DOHH2 (cell line): ENCODE results near the gene COL1A2.

Experiments
- EZH2phosphoT487 ChIP-seq: fragments of 200-600 bp; sonication (generic); IDR thresholded peaks from 2 replicates; pipeline ENCODE4 v1.6.1; 2017; ENCODE audit warnings: borderline replicate concordance, mild to moderate bottlenecking, antibody characterized with exemption, low read length, moderate library complexity, mixed read lengths
- TF ChIP-seq, protein P1 (sequence below): fragments of 200-600 bp; sonication (generic); IDR thresholded peaks from one replicate; pipeline ENCODE4 v1.5.1; 2014; ENCODE audit warnings: antibody characterized with exemption, mild to moderate bottlenecking, low read depth, low read length; ENCODE audit not compliant: poor library complexity, severe bottlenecking

GRCh38 chr7:94351703-94352102 is 43.0 kb upstream of the COL1A2 start:
- TF ChIP-seq, protein P1, sequence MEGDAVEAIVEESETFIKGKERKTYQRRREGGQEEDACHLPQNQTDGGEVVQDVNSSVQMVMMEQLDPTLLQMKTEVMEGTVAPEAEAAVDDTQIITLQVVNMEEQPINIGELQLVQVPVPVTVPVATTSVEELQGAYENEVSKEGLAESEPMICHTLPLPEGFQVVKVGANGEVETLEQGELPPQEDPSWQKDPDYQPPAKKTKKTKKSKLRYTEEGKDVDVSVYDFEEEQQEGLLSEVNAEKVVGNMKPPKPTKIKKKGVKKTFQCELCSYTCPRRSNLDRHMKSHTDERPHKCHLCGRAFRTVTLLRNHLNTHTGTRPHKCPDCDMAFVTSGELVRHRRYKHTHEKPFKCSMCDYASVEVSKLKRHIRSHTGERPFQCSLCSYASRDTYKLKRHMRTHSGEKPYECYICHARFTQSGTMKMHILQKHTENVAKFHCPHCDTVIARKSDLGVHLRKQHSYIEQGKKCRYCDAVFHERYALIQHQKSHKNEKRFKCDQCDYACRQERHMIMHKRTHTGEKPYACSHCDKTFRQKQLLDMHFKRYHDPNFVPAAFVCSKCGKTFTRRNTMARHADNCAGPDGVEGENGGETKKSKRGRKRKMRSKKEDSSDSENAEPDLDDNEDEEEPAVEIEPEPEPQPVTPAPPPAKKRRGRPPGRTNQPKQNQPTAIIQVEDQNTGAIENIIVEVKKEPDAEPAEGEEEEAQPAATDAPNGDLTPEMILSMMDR: no peak
- TF ChIP-seq EZH2phosphoT487: no peak
